Measurements from ENCODE around the gene HEXD.
"Not testable (repeated sequence)": the region's sequence is repeated elsewhere in the genome, so short reads cannot be mapped to it uniquely, and the experiment has no call there.

HEXD gene

DNA sequence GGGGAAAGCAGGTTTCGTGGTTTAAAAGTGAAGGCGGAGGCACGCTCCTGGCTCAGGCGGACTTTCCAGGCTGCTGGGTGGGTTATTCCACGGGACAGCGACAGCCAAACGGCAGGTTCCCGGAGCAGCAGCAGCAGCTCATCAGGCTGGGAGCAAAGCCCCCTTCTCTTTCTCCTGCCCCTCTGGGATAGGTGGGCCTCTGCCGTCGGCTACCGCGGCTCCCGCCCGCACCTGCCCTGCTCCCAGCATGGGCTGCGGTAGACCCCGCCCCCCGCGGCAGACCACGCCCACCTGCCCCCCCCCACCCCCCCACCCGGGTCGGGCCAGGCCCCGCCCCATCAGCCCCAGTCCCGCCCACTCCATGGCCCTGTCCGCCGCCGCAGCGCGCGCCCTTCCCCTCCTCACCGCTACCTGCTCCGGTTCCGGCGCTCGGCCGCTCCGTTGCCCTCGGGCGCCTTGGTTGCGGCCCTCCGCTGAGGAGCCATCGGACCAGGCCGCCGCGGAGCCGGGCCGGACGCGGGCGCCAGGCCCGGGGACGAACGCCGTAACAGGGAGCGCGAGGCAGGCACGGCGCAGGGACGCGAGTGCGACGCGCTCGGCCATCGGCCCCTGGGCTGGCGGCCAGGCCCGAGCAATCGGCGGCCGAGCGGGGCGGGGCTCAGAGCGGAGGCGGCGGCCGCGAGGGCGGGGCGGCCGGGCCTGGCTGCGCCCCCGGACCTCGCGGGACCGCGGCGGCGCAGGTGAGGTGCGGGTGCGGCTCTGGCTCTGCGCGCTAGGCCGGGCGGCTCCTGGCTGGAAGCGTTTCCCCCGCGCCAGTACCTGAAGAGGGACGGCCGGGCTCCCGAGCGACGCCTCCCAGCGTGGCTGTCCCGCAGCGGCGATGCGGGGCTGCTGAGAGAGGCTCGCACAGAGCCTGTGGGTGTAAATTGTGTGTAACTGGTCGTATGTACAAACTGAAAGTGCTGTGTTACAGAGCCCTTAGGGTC, at the start of gene HEXD, which contains the start of gene OGFOD3:
Gene HEXD, plus strand, starts transcription at position 347 of the 986 bp plus-strand sequence. CDS start 1,453 bp downstream, outside the sequence.
Gene OGFOD3, minus strand, starts transcription at position 586 of the 986 bp plus-strand sequence. Its CDS starts 101 bp downstream, at position 485.
- DNase-seq, result peak; percentile 58

GRCh38 chr17:82369211-82369610, 48.9 kb upstream of the HEXD start:
- DNase-seq, result no peak

- no peak for DNase-seq
These were observed 47.4 kb upstream of the HEXD start for GRCh38 chr17:82370471-82371332.

DNA sequence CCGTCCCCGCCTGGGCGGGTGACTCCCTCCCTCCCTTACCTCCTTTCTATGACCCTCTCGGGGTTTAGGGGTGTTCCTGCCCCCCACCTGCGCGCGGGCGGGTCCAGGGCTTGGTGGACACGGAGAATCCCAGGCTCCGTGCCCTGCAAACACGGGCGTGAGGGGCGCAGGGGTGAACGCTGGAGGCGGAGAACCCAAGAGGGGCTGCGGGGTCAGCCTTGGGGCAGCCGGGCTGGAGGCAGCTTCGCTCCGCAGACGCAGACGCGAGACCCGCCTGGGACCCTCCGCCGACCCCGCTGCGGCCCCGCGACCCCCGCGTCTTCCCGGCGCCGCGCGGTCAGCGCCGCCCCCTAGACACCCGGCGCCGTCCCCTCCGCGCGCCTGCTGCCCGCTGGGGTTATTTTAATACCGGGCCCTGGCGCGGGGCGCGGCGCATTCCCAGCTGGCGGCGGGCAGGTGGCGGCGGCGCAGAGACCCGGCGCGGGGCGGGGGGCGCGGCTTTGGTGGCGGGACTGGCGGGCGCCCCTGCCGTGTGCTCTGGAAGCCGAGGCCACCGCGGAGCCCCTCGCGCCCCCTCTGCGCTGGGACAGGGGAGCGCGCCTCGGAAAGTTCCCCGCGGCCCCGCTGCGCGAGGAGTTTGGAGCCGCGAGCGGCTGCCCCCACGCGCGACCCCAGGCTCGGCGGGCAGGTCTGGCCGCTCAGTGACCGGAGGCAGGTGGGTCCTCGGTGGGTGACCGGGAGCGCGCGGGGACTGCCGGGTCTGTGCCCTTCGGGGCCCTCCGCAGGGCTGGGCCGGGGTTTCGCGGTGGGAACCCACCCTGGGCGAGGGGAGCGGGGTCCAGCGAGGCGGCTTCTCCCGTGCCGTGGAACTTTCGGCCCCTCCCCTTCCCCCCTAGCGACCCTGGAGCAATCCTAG, 46.6 kb upstream of the HEXD start, which contains the start of gene UTS2R:
Gene UTS2R, plus strand, starts transcription at position 433 of the 916 bp plus-strand sequence. CDS start 2,560 bp downstream, outside the sequence.
- DNase-seq, result no peak

GRCh38 chr17:82372249-82373071, 45.7 kb upstream of the HEXD start:
- DNase-seq, result no peak

- DNase-seq, result not testable (repeated sequence)
These were observed 45.1 kb upstream of the HEXD start for GRCh38 chr17:82373072-82373452.

- no peak for DNase-seq
These were observed 44.2 kb upstream of the HEXD start for GRCh38 chr17:82373731-82374625.

DNA sequence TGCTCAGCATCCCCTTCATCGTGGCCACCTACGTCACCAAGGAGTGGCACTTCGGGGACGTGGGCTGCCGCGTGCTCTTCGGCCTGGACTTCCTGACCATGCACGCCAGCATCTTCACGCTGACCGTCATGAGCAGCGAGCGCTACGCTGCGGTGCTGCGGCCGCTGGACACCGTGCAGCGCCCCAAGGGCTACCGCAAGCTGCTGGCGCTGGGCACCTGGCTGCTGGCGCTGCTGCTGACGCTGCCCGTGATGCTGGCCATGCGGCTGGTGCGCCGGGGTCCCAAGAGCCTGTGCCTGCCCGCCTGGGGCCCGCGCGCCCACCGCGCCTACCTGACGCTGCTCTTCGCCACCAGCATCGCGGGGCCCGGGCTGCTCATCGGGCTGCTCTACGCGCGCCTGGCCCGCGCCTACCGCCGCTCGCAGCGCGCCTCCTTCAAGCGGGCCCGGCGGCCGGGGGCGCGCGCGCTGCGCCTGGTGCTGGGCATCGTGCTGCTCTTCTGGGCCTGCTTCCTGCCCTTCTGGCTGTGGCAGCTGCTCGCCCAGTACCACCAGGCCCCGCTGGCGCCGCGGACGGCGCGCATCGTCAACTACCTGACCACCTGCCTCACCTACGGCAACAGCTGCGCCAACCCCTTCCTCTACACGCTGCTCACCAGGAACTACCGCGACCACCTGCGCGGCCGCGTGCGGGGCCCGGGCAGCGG, 43.4 kb upstream of the HEXD start:
- no peak for DNase-seq

GRCh38 chr17:82375359-82376041, 42.6 kb upstream of the HEXD start:
- no peak for DNase-seq

- DNase-seq, result no peak
These were observed 42.0 kb upstream of the HEXD start for GRCh38 chr17:82376042-82376730.

DNA sequence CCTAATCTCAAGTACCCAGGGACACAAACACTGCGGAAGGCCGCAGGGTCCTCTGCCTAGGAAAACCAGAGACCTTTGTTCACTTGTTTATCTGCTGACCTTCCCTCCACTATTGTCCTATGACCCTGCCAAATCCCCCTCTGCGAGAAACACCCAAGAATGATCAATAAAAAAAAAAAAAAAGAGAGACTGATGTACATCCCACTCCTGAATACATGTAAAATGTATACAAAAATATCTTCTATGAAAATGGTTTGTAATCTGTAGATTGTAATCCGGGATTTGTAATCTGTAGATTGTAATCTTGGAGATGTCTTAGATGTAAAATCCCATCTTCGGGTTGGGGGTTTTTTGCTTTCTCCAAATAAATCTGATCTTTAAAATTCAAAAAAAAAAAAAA, 40.9 kb upstream of the HEXD start:
- not testable (repeated sequence) for DNase-seq

GRCh38 chr17:82377924-82378740, 40.0 kb upstream of the HEXD start:
- DNase-seq, result no peak

DNA sequence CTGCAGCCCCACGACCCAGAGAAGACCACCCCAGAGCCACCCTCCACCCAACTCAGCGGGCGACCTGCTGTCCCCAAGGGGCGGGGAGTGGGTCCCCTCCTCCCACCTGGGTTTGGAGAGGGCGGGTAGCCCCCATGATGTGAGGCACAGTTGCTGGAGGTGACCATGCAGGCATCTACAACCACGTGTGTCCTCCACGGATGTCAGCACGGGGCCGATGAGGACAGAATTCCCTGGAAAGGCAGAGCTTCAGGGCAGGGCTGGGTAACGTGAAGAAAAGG, 39.5 kb upstream of the HEXD start:
- no peak for DNase-seq

DNA sequence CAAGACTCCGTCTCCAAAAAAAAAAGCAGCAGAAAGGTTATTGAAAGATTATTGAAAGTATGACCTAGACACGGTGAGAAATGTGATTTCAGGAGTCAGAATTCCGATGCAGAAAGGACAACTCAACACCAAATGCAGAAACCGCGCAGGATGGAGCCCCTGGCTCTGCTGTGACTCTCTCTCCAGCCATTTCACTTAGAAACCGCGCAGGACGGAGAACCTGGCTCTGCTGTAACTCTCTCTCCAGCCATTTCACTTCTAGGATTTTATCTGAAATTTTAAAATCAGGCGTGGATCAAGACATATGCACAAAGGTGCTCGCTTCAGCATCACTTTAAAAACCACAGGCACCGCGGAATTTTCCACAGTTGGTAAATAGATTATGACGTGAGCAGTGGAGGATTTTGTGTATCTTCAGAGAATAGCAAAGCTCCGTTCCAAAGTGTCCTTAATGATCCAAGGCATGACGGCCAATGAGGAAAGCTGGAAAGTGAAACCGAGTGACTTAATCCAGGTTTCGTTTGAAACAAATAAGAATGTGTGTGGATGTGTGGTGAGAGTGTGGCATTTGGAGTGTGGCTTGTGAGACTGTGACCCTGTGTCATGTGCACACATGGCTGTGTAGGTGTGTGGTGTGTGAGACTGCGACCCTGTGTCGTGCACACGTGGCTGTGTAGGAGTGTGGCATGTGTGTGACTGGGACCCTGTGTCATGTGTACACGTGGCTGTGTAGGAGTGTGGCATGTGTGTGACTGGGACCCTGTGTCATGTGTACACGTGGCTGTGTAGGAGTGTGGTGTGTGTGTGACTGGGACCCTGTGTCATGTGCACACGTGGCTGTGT, 37.1 kb upstream of the HEXD start:
- no peak for DNase-seq

- not testable (repeated sequence) for DNase-seq
These were observed 36.5 kb upstream of the HEXD start for GRCh38 chr17:82381703-82382009.

- DNase-seq, result not testable (repeated sequence)
These were observed 35.8 kb upstream of the HEXD start for GRCh38 chr17:82382220-82382932.
